IPS DF 19.7 (cell line): ENCODE results near the gene ZNF549.
"Not testable (repeated sequence)": the region's sequence is repeated elsewhere in the genome, so short reads cannot be mapped to it uniquely, and the experiment has no call there.

Experiments used
- DNase-seq: peaks from one replicate; pipeline ENCODE4 v3.0.0-alpha.2; 2013; ENCODE audit warnings: low read depth, low spot score

The ZNF549 gene

GRCh38 chr19:57527136-57527881 lies at the start of gene ZNF549:
ZNF549 (plus strand) TSS chr19:57527356; CDS start chr19:57527574, 218 bp downstream.
- peak; percentile 95 for DNase-seq

- peak; percentile 87 for DNase-seq
Measured at GRCh38 chr19:57487477-57488298, 39.5 kb upstream of the ZNF549 start, which contains the start of gene ZNF419. ZNF419 (plus strand) TSS chr19:57487750; CDS start chr19:57487951, 201 bp downstream.

- not testable (repeated sequence) for DNase-seq
Measured at GRCh38 chr19:57488299-57488644, 38.9 kb upstream of the ZNF549 start.

- not testable (repeated sequence) for DNase-seq
Measured at GRCh38 chr19:57499332-57499679, 27.9 kb upstream of the ZNF549 start.

- peak; percentile 87 for DNase-seq
Measured at GRCh38 chr19:57499680-57500395, 27.3 kb upstream of the ZNF549 start, which contains the start of gene ZNF773. ZNF773 (plus strand) TSS chr19:57499938; CDS start chr19:57500081, 143 bp downstream.

GRCh38 chr19:57500400-57500799 lies 26.8 kb upstream of the ZNF549 start:
- not testable (repeated sequence) for DNase-seq

GRCh38 chr19:57506163-57506562 lies 21.0 kb upstream of the ZNF549 start:
- DNase-seq: no peak

- DNase-seq: no peak
Measured at GRCh38 chr19:57511484-57511883, 15.7 kb upstream of the ZNF549 start.

- DNase-seq: no peak
Measured at GRCh38 chr19:57512845-57513244, 14.3 kb upstream of the ZNF549 start.

- DNase-seq: no peak
Measured at GRCh38 chr19:57515255-57515654, 11.9 kb upstream of the ZNF549 start.

- DNase-seq: not testable (repeated sequence)
Measured at GRCh38 chr19:57518021-57518420, 9.1 kb upstream of the ZNF549 start.

- no peak for DNase-seq
Measured at GRCh38 chr19:57537953-57538547, 10.9 kb downstream of the ZNF549 start.

- DNase-seq: no peak
Measured at GRCh38 chr19:57546513-57546912, 19.4 kb downstream of the ZNF549 start.

- DNase-seq: no peak
Measured at GRCh38 chr19:57552432-57552831, 25.3 kb downstream of the ZNF549 start.

- no peak for DNase-seq
Measured at GRCh38 chr19:57557659-57558058, 30.5 kb downstream of the ZNF549 start.

GRCh38 chr19:57558525-57558924 lies 31.4 kb downstream of the ZNF549 start:
- DNase-seq: no peak

- DNase-seq: no peak
Measured at GRCh38 chr19:57559008-57559403, 31.9 kb downstream of the ZNF549 start.

- DNase-seq: no peak
Measured at GRCh38 chr19:57559404-57560025, 32.4 kb downstream of the ZNF549 start, which contains the start of gene ZNF550. ZNF550 (minus strand) TSS chr19:57559863; CDS start chr19:57559682, 181 bp downstream.

- DNase-seq: no peak
Measured at GRCh38 chr19:57560049-57560491, 32.9 kb downstream of the ZNF549 start.

- no peak for DNase-seq
Measured at GRCh38 chr19:57563547-57563946, 36.4 kb downstream of the ZNF549 start.
